ENCODE results near the gene SOCS4. TPM values are rescaled to one million over a fixed set of nuclear protein-coding genes. Genes with fewer than 3 reads are reported as not detected.
"Not testable (repeated sequence)": the region's sequence is repeated elsewhere in the genome, so short reads cannot be mapped to it uniquely, and the experiment has no call there.

SOCS4 gene
- total and polyA plus RNA-seq, 10 donors, result 6.4 to 26.3 (median 22.0) TPM

DNA sequence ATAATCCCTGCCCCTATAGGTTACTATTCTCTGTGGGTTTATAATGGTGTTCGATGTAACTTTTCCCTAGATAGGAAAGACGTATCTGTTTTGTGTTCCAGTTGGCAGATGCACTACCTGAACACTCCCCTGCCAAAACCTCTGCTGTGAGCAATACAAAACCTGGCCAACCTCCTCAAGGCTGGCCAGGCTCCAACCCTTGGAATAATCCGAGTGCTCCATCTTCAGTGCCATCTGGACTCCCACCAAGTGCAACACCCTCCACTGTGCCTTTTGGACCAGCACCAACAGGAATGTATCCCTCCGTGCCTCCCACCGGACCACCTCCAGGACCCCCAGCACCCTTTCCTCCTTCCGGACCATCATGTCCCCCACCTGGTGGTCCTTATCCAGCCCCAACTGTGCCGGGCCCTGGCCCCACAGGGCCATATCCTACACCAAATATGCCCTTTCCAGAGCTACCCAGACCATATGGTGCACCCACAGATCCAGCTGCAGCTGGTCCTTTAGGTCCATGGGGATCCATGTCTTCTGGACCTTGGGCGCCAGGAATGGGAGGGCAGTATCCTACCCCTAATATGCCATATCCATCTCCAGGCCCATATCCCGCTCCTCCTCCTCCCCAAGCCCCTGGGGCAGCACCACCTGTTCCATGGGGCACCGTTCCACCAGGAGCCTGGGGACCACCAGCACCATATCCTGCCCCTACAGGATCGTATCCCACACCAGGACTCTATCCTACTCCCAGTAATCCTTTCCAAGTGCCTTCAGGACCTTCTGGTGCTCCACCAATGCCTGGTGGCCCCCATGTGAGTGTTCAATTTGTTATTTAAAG lies 35.7 kb downstream of the SOCS4 start:
- Histone ChIP-seq H3K36me3 (peaks cover 0 to 96% (median 38%) of the 10 kb centered on the region in 6 donors), H3K27ac (no peak overlapping the region), H3K9me3 (no peaks in the 10 kb centered on the region), H3K27me3 (replicated peaks in 1 of 7) (no peaks in the 10 kb centered on the region), H3K4me3 (no peak overlapping the region), H3K4me1 (peaks cover 0 to 77% (median 20%) of the 10 kb centered on the region in 6 donors)
- DNase-seq, result no peak
- no peak for TF ChIP-seq POLR2AphosphoS5 (IDR thresholded peaks at IDR 0.05)
- no peak for TF ChIP-seq POLR2A (IDR thresholded peaks at IDR 0.05)
- TF ChIP-seq, protein P1, sequence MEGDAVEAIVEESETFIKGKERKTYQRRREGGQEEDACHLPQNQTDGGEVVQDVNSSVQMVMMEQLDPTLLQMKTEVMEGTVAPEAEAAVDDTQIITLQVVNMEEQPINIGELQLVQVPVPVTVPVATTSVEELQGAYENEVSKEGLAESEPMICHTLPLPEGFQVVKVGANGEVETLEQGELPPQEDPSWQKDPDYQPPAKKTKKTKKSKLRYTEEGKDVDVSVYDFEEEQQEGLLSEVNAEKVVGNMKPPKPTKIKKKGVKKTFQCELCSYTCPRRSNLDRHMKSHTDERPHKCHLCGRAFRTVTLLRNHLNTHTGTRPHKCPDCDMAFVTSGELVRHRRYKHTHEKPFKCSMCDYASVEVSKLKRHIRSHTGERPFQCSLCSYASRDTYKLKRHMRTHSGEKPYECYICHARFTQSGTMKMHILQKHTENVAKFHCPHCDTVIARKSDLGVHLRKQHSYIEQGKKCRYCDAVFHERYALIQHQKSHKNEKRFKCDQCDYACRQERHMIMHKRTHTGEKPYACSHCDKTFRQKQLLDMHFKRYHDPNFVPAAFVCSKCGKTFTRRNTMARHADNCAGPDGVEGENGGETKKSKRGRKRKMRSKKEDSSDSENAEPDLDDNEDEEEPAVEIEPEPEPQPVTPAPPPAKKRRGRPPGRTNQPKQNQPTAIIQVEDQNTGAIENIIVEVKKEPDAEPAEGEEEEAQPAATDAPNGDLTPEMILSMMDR (IDR thresholded peaks at IDR 0.05 in 8 of 11, conservative IDR thresholded peaks at IDR 0.05 in 3 of 11), result no peak
- intact Hi-C loops (cut with DNase I; ENCODE audit: low total_unique reads), result no loop called here
- WGBS, 5 donors, result 90 to 97% (median 95%) methylated on average over 11 of the region's 11 CpGs

GRCh38 chr14:55064896-55065295 lies 37.9 kb downstream of the SOCS4 start:
- 78 to 85% (median 80%) methylated on average over 2 of the region's 2 CpGs for WGBS, 5 donors
- H3K36me3 ChIP-seq, result peaks cover 0 to 80% (median 34%) of the 10 kb centered on the region in 6 donors

GRCh38 chr14:55065411-55065810 lies 38.4 kb downstream of the SOCS4 start:
- Histone ChIP-seq H3K9me3 (no peaks in the 10 kb centered on the region), H3K4me1 (peaks cover 0 to 62% (median 14%) of the 10 kb centered on the region in 6 donors), H3K36me3 (peaks cover 0 to 76% (median 34%) of the 10 kb centered on the region in 6 donors), H3K27ac (peak overlapping the region in 4 of 8 donors; percentile 27 to 56 (median 42)), H3K4me3 (no peak overlapping the region), H3K27me3 (replicated peaks in 1 of 7) (no peaks in the 10 kb centered on the region)
- TF ChIP-seq POLR2A (IDR thresholded peaks at IDR 0.05) (no peak), POLR2AphosphoS5 (IDR thresholded peaks at IDR 0.05) (no peak)
- TF ChIP-seq, protein P1 (IDR thresholded peaks at IDR 0.05 in 8 of 11, conservative IDR thresholded peaks at IDR 0.05 in 3 of 11), result no peak
- WGBS, 5 donors, result 68 to 77% (median 76%) methylated on average over 2 of the region's 2 CpGs
- intact Hi-C loops (cut with DNase I; ENCODE audit: low total_unique reads), result no loop called here
- no peak for DNase-seq

More at GRCh38 chr14:55064896-55065295, 37.9 kb downstream of the SOCS4 start:
- H3K27ac ChIP-seq, result peak overlapping the region in 2 of 8 donors; percentile 34 to 49
- intact Hi-C loops (cut with DNase I; ENCODE audit: low total_unique reads); H3K4me3 ChIP-seq; H3K9me3 ChIP-seq; H3K27me3 ChIP-seq (replicated peaks in 1 of 7); DNase-seq: not testable (repeated sequence)
- peaks cover 0 to 61% (median 15%) of the 10 kb centered on the region in 6 donors for H3K4me1 ChIP-seq

DNA sequence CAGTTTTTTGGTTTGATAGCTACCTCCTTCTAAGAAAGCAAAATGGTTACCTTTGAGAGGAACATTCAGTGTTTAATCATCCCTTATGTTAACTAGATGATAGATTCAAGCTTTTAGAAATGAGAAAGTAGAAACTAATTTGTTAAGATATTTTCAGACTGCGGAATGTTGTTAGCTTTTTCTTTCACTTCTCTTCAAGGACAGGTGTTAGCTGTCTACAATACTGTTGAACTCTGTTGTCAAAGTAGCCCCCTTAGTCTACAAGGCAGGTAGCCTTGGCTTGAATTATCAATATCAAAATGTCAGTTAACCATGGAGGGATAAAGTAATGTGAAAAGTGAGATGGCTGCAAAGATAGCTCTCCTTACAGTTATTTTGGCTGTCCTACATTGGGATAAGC lies 39.2 kb downstream of the SOCS4 start:
- peak overlapping the region in 5 of 8 donors; percentile 1 to 55 (median 34) for H3K27ac ChIP-seq

More for the DNA sequence above, 39.2 kb downstream of the SOCS4 start:
- H3K4me1 ChIP-seq, result peaks cover 0 to 61% (median 11%) of the 10 kb centered on the region in 6 donors
- intact Hi-C loops (cut with DNase I; ENCODE audit: low total_unique reads), result no loop called here
- H3K9me3 ChIP-seq, result no peaks in the 10 kb centered on the region
- no peak for DNase-seq
- 78 to 88% (median 87%) methylated on average over 1 of the region's 1 CpG for WGBS, 5 donors
- no peak for TF ChIP-seq POLR2A (IDR thresholded peaks at IDR 0.05)
- TF ChIP-seq, protein P1 (IDR thresholded peaks at IDR 0.05 in 8 of 11, conservative IDR thresholded peaks at IDR 0.05 in 3 of 11), result no peak
- TF ChIP-seq POLR2AphosphoS5 (IDR thresholded peaks at IDR 0.05), result no peak
- peaks cover 0 to 67% (median 32%) of the 10 kb centered on the region in 6 donors for H3K36me3 ChIP-seq
- no peaks in the 10 kb centered on the region for H3K27me3 ChIP-seq (replicated peaks in 1 of 7)
- H3K4me3 ChIP-seq, result no peak overlapping the region
